GM13977 (cell line): ENCODE results near the gene C1QTNF1.

Experiments used
- DNase-seq: peaks from one replicate; pipeline ENCODE4 v3.0.0; 2012; ENCODE audit warnings: low spot score
- in situ Hi-C: fragments of 300-500 bp; cut with MboI; formaldehyde crosslinking; loops from one replicate; pipeline ENCODE4 v1.12.0; 2022; ENCODE audit warnings: low sequenced_read_pairs, low pct_unique_long_range_greater_than_20kb, mixed read lengths, inconsistent platforms; ENCODE audit not compliant: unreplicated experiment
- TF ChIP-seq, protein P1 (sequence below): IDR thresholded peaks from 2 replicates; pipeline ENCODE4 v1.5.1; 2012; ENCODE audit warnings: mild to moderate bottlenecking, control low read depth; ENCODE audit not compliant: insufficient read depth; ENCODE audit errors: extremely low read depth, missing control alignments

Gene C1QTNF1

DNA sequence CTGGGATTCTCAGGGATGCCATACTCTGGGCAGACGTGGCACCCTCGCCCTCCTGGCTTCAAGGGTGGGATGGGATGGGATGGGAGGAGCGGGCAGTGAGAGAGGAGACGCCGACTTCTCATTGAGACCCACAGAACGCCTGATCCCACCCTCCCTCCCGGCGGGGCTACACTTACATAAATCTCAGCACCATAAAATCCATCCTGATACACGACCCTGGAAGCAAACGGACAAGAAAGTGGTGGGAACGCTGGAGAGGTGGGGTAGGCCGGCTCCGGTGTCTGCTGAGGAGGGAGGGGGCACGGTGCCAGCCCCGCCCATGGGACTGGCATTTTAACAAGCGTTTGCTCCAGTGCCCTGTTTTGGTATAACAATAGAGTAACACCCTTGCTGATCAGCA, 72.5 kb downstream of the C1QTNF1 start:
- DNase-seq = no peak
- in situ Hi-C loops = no loop called here
- TF ChIP-seq, protein P1, sequence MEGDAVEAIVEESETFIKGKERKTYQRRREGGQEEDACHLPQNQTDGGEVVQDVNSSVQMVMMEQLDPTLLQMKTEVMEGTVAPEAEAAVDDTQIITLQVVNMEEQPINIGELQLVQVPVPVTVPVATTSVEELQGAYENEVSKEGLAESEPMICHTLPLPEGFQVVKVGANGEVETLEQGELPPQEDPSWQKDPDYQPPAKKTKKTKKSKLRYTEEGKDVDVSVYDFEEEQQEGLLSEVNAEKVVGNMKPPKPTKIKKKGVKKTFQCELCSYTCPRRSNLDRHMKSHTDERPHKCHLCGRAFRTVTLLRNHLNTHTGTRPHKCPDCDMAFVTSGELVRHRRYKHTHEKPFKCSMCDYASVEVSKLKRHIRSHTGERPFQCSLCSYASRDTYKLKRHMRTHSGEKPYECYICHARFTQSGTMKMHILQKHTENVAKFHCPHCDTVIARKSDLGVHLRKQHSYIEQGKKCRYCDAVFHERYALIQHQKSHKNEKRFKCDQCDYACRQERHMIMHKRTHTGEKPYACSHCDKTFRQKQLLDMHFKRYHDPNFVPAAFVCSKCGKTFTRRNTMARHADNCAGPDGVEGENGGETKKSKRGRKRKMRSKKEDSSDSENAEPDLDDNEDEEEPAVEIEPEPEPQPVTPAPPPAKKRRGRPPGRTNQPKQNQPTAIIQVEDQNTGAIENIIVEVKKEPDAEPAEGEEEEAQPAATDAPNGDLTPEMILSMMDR = no peak

DNA sequence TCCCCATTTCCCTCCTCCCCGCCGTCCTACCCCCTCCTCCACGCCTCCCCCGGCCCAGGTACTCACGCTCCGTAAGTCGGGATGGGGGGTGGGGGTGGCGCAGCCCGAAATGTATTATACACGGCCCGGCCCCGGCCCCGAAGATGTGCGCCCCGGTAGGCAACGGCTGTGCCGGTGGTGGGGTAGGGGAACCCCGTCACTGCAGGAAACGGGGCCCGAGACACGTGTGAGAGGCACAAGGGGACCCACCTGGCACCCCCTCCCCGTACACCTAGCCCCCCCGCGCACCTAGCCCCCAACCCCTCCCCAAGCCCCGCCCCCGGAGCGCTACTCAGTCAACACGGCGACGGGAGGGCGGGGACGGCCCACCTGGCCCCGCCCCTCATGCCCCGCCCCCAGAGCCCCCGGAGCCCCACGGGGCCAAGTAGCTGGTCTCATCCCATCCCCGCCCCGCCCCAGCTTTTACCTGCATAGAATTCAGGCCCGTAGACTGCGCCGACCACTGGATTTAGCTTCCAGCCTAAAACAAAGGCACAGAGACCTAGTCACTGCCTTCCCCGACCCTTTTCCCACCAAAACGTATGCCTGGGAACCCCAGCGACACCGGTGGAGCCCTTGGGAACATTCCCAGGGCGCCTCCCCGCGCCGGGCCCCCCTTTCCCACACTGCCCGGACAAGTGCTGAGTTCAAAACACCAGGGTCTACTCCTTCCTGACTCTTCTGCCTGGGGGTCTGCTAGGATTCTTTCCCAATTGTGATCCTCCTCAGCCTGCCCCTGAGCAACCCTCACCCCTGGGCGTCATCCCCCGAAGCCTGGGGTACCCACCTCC, 73.5 kb downstream of the C1QTNF1 start:
- in situ Hi-C loops = no loop called here
- DNase-seq = no peak
- TF ChIP-seq, protein P1 = no peak

DNA sequence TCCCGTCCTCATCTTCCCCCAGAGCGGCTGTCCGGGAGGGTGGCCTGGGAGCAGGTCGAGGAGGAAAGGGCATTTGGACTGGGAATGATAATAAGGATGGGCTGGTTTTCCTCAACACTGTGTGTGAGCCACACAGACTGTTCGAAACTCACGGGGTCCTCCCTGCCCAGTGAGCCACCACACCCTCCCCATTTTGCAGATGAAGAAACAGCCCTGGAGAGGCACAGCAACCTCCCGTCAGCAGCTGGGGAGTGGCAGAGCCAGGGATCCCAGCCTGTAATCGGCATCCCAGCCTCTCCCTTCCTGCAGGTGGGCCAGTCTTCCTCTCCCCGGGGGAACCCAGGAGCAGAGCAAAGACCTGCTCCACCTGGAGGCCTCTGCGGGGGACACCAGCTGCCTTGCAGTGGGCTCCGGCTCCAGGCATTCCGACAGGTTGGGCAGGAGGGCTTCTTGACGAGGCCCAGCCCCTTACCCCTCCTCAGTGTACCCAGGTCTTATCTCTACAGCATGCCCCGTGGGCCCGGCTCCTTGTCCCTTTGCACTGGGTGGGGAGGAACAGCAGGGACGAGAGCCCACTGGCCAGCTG, 74.4 kb downstream of the C1QTNF1 start:
- in situ Hi-C loops = no loop called here

More for the DNA sequence above, 74.4 kb downstream of the C1QTNF1 start:
- DNase-seq = no peak
- TF ChIP-seq, protein P1 = no peak
